Aortic smooth muscle cell (primary cell): Measurements from ENCODE around the gene ARRDC2. TPM values are rescaled to one million over a fixed set of nuclear protein-coding genes. Genes with fewer than 3 reads are reported as not detected.

Source experiments
- total RNA-seq: library from RNA; depleted of rRNA; stranded (reverse); fragments of >200 nt; gene quantifications from 2 replicates; pipeline ENCODE4 v1.2.3, GENCODE V29; 2014

Gene ARRDC2
- total RNA-seq, result 12.2 and 32.4 TPM in 2 replicates

DNA sequence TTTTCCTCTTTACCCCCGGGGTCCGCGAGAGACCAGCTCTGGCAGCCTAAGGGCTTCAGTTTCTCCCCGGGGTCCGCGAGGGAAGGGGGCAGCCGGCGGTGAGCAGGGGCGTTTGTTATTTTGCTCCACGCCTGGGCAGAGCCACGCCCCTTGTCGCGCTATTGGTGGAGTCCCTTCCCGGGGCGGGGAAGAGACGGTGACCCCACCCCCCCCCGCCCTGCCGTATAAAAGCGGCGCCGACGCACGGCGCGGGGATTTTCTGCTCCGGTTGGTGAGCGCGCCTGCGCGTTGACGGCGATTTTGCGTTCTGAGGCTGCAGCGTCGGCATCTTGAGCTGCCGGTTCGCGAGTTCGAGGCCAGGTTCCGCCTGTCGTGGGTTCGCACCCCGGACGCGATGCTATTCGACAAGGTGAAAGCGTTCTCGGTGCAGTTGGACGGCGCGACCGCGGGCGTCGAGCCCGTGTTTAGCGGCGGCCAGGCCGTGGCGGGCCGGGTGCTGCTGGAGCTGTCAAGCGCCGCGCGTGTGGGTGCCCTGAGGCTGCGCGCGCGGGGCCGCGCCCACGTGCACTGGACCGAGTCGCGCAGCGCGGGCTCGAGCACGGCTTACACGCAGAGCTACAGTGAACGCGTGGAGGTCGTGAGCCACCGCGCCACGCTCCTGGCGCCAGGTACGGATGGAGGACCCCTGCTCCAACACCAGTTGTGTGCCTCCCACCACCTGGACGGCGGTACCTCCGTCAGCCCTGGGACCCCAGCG is at the start of gene ARRDC2:
Gene ARRDC2, plus strand, starts transcription at position 254 of the 757 bp plus-strand sequence. Its CDS starts 141 bp downstream, at position 395.

DNA sequence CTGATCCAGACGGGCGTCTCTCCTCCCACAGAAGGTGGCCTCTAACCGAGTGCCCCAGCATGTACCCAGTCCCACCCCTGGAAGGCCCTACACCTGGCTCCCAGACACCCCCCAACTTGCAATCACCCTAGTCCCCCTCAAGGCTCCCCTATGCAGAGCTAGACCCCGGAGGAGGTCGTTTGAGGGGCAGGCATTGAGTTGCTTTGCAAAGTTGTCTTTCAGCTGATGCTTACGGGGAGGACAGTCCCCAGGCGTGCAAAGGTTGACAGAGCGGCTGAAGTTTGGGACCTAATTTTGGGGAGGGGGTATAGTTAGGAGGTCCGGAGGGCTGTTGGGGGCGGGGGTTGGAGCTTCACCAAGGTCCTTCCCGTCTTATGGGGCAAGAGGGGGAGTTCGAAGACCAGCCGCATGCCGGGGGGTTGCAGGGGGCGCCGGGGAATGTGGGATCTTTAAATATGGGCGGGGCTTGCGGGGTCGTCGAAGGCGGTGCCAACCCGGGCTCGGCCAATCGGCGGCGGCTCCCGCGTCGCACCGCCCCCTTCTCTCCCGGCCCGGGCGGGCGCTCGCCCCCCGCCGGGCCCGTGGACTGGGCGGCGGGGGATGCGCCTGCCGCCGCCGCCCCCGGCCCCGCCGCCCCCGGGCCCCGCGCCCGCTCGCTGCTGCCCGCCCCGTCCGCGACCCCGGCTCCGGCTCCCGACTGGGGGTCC is 41.3 kb upstream of the ARRDC2 start, which contains the start of gene KCNN1:
Gene KCNN1, plus strand, starts transcription at position 558 of the 707 bp plus-strand sequence. CDS start 6,782 bp downstream, outside the sequence.

Other genes starting within 250 kb of the ARRDC2 start
- not detected in 2 replicates for gene B3GNT3, start 213.0 kb upstream of the ARRDC2 start, total RNA-seq
- not detected in 2 replicates for gene INSL3, start 186.7 kb upstream of the ARRDC2 start, total RNA-seq
- 2.2 and 2.3 TPM in 2 replicates for gene JAK3, start 160.2 kb upstream of the ARRDC2 start, total RNA-seq
- 1,055 and 1,148 TPM in 2 replicates for gene RPL18A, start 148.3 kb upstream of the ARRDC2 start, total RNA-seq
- not detected in 2 replicates for gene SLC5A5, start 136.2 kb upstream of the ARRDC2 start, total RNA-seq
- 39.7 and 50.9 TPM in 2 replicates for gene CCDC124, start 75.2 kb upstream of the ARRDC2 start, total RNA-seq
- gene KCNN1, start 41.1 kb upstream of the ARRDC2 start, total RNA-seq, result not detected in 2 replicates
- 0.06 and 0.26 TPM in 2 replicates for gene IL12RB1, start 78.8 kb downstream of the ARRDC2 start, total RNA-seq
- 3.4 and 4.5 TPM in 2 replicates for gene MAST3, start 89.6 kb downstream of the ARRDC2 start, total RNA-seq
- 8.2 and 13.9 TPM in 2 replicates for gene PIK3R2, start 145.0 kb downstream of the ARRDC2 start, total RNA-seq
- 39.4 and 59.7 TPM in 2 replicates for gene IFI30, start 165.6 kb downstream of the ARRDC2 start, total RNA-seq
- 7.5 and 14.0 TPM in 2 replicates for gene MPV17L2, start 185.0 kb downstream of the ARRDC2 start, total RNA-seq
- 3.4 and 6.6 TPM in 2 replicates for gene RAB3A, start 195.9 kb downstream of the ARRDC2 start, total RNA-seq
- gene PDE4C, start 218.3 kb downstream of the ARRDC2 start, total RNA-seq, result 0.12 and 0.26 TPM in 2 replicates